B cell (primary cell): Measurements from ENCODE around the gene LCN12.

ENCODE experiments used
- CTCF ChIP-seq: fragments of 200-600 bp; IDR thresholded peaks from one replicate; pipeline ENCODE4 v1.8.0; 2022; ENCODE audit warnings: antibody characterized with exemption, mild to moderate bottlenecking
- EZH2 ChIP-seq: IDR thresholded peaks from 2 replicates; pipeline ENCODE4 v1.6.1; 2012; ENCODE audit warnings: borderline replicate concordance, low read depth, mild to moderate bottlenecking, moderate library complexity, low read length; ENCODE audit not compliant: insufficient read depth, poor library complexity, severe bottlenecking

DNA sequence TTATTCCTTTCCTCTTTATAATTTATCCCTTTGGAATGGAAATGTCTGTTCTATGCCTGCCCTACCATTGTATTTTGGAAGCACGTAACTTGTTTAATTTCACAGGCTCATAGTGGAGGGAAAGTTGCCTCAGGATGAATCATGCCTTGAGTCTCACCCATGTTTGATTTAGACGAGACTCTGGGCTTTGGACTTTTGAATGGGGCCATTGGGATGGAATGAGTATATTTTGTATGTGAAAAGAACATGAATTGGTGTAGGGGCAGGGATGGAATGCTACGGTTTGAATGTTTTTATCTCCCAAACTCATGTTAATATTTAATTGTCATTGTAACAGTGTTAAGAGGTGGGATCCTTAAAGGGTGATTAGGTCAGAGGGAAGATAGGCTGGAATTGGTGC lies 17.8 kb upstream of the LCN12 start:
- TF ChIP-seq CTCF (no peak), EZH2 (no peak)
